ENCODE results near the gene PTPRH.

Gene PTPRH

DNA sequence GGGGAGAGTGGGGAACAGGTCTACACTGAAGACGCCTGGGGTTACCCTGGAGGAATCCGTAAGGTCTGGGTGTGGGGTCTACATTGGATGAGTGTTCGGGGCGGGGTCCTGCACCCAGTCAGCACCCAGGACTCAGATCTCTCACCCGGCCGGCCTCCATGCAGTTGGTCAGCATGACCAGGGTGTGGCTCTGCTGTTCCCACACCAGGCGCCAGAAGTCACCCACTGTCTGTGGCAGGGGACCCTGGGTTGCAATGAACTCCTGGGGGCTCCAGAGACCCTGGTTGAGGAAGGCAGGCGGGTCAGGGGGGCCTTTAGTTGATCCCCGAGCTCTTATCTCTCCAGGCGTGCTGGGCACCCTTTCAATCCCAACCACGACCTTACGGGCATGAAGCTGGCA is 23.2 kb downstream of the PTPRH start:
- in situ Hi-C loops (cut with HindIII; ENCODE audit: low sequenced_read_pairs): no loop called here

DNA sequence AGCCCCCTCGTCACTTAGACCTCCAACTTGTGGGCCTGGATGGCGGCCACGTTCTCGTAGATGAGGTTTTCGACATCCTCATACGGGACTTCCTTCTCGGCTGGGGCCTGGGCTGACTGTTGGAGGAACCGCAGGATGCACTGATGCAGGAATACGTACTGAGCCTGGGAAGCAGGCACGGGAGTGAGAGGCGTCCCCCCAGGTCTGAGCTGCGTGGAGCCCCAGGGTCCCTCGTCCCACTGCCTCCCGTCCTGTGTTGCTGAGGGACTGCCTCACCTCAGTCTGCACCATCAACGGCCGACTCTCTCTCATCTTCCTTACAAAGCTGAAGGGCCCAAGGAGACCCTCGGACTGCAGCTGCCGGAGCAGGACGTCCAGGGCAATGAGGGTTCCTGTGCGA is 27.6 kb downstream of the PTPRH start:
- in situ Hi-C loops (cut with HindIII; ENCODE audit: low sequenced_read_pairs): no loop called here

DNA sequence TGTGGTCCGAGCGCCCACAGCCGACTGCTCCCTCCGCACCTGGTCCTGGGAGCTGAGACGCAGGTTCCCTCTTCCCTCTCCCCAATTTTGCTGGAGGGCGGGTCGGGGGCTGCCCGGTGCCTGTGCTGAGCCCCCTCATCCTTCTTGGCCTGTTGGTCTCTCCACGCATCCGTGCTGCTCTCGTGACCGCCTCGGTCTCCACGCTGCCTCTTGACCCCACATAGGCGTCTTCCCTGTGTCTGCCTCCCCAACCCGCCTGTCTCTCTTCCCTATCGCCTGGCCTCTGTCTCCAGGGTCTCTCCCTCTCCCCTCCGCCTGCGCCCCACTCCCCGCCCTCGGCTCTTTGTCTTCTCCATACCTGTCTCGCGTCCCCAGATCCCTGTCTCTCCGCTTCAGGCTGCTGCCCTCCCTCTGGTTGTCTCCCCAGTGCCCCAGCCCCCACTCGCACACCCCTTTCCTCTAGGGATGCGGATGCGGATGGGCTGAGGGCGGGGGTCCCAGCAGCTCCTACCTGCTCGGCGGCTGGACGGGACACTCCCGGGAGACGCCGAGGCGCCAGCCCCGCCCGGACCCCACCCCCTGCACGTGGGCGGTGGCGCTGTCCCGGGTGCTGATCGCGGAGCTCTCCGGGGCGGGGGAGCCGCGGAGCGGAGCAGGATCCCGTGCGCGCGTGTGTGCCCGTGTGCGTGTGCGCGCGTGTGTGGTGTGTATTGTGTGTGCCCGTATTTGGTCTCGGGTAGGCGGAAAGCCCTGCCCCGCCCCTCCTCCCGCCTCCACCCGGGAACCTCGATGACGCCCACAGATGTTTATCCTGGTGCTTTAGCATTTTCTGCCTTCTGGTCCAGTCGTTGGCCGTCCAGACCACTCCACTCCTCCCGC is 29.5 kb downstream of the PTPRH start, which contains the start of gene SYT5:
Gene SYT5 (minus strand): TSS at position 684 of the 879 bp plus-strand sequence. CDS start 1,248 bp downstream, outside the sequence.
- in situ Hi-C loops (cut with HindIII; ENCODE audit: low sequenced_read_pairs): loop anchor here (10.0 kb wide), 1 partner anchor 295 kb away; the partner anchor contains the start of gene ZNF628

DNA sequence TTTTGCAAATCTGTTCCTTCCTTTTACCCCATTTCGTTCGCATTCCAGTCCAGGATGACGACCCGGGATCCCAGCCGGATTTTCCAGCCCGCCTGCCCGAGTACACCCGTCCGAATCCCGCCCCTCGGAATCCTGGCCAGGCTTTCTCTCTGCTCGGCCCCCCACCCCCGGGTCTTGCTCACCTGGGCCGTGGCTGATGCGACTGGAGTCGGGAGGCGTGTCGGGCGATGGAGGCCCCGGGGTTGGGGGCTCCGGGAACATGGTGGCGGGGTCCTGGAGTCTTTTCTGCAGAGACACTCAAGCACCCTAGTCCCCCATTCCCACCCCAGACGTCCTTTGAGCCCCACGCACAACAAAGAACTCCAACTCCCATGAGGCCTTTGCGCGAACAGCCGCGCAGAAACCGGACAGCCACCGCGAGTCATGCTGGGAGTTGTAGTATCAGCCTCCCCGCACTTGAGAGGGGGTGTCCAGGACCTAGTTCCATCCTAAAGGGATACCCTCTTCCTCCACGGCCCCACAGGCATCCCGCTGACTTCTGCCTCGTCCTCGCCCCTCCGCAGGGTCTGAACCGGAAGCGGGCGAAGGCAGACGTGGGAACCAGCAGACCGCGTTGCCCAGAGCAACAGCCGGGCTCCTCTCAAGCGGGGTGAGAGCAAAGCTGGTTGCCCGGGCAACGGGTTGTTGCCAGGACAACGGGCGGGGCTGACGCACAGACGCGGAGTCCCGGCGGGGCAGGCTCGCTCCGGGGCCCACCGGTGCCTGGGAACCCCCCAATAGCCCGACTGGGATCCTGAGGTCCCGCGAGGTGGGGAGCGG is 30.3 kb downstream of the PTPRH start:
- in situ Hi-C loops (cut with HindIII; ENCODE audit: low sequenced_read_pairs): loop anchor here (10.0 kb wide), 1 partner anchor 296 kb away; the partner anchor contains the start of gene ZNF628

DNA sequence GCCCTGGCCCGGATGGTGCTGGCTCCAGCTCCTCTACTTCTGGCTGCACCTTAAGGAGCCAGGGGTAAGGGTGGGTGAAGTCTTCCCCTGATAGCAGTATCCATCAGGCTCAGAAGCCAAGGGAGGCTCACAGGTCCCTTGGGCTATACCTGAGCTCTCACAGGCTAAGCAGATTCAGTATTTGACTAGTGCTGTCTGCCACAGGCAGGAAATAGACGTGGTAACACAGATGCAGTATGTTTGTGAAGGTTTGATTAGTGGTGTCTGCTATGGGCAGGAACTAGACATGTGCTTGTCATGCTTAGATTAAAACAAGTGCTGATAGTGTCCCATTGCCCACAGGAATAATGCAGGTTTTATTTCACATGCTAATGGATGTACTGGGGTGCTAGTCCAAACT is 33.2 kb downstream of the PTPRH start:
- in situ Hi-C loops (cut with HindIII; ENCODE audit: low sequenced_read_pairs): loop anchor here (10.0 kb wide), 1 partner anchor 299 kb away; the partner anchor contains the start of gene ZNF628

DNA sequence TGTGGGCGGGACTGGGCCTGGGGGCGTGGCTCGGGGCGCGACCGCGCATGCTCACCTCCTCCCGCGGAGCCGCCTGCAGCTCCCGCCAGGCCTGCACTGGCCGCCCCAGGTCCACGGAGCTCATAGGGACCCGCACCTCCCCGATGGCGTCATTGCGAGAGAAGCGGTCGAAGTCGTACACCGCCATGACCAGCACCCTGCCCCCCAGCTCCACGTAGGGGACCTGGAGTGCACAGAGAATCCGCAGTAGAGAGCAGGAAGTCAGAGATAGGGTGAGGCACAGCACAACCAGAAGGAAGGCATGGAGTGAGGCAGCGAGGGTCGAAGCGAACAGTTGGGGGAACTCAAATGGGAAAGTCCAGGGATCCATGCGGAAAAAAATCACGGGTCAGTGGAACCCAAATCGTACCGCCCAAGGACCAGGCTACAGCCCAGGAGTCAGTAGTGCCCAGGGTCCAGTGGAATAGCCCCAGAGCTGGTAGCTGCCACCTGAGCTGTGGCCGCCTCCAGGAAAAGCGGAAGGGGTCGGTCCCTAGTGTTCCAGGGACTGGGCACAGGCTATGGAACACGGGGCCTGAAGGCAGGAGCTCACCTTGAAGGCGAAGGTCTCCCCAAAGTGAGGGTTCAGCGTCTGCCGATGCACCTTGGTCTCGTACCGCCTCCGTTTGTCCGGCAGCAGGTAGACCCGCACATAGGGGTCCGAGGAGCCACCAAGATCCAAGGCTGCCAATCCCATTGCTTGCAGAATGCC is 34.0 kb downstream of the PTPRH start:
- in situ Hi-C loops (cut with HindIII; ENCODE audit: low sequenced_read_pairs): loop anchor here (10.0 kb wide), 1 partner anchor 300 kb away; the partner anchor contains the start of gene ZNF628

DNA sequence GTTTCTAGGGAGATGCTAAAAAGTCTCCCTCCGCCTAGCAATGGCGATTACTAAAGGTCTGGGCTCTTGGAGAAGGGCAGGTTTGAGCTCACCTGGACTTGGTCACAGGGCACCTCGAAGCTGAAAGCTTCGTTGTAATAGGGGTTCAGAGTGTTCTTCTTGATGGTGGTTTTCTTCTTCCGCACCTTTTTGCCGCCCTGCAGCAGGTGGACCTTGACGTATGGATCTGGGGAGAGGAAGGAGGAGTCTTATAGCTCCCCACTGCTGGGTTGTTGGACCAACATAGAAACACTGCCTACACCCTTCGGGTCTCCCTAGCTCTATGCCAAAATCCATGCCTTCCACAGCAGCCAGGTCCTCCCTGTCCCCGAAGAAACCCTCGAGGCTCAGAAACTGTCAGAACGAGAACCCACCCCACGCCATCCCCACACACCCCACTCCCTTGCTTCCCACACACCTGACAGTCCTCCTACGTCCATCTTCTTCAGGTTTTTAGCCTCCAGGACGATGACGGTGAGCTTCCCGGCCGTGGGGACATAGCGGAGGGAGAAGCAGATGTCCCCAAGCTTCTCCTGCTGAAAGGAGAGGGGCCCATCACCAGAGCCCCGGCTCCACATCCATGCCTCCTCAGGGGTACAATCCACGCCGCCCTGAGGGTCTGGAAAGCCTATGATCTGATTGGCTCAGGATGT is 34.7 kb downstream of the PTPRH start:
- in situ Hi-C loops (cut with HindIII; ENCODE audit: low sequenced_read_pairs): loop anchor here (5.0 to 10.0 kb wide), 8 partner anchors 58 to 338 kb away; partner anchors contain the start of gene ZNF628

DNA sequence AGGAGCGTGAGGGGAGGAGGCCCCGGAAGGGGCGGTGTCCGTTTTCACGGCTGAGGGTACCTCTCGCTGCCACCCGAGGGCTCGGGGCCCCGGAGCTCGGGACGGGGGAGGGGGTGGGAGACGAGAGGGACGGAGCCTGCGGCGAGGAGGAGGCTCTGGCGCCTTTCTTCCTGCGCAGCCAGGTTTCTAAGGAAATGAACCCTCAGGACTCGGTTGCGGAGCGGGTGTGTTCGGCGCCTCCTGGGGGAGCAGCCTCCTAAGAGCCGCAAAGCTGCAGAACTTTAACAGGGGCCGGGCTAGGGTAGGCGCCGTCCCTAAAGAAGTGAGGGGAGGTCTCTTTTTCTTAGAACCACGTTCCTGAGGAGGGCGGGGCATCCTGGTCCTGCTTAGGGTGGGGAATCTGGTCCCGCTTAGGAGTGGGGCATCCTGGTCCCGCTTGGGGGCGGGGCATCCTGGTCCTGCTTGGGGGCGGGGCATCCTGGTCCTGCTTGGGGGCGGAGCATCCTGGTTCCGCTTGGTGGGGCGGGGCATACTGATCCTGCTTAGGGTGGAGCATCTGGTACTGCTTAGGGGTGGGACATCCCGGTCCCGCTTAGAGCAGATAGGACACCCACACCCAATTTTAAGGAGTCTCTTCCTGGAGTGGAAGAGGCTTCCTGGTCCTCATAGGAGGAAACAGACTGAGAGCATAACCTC is 35.4 kb downstream of the PTPRH start:
- in situ Hi-C loops (cut with HindIII; ENCODE audit: low sequenced_read_pairs): loop anchor here (5.0 to 10.0 kb wide), 8 partner anchors 58 to 338 kb away; partner anchors contain the start of gene ZNF628

DNA sequence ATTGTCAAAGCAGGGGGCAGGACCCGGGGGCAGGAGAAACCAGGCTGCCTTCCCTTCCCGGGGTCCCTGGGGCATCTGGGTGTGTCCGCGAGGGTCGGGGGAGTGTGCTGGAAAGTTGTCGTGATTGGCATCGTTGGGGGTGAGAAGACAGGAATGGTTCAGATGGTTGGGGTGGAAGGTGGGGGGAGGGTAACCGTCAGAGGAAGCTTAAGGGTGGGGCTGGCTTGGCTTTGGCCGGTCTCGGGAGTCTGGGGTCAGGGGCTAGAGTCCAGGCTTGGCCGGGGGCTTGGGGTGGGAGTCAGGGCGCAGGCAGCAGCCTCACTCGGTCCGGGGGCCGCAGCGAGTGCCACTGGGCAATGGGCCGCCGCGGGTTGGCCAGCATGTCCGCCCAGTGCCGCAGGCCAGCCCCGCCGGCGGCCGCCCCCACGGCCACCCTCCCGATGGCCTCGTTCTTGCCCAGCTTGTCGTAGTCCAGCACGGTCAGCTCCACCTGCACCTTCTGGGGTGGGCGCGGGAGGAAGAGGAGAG is 36.1 kb downstream of the PTPRH start:
- in situ Hi-C loops (cut with HindIII; ENCODE audit: low sequenced_read_pairs): loop anchor here (5.0 to 10.0 kb wide), 8 partner anchors 59 to 339 kb away; partner anchors contain the start of gene ZNF628

DNA sequence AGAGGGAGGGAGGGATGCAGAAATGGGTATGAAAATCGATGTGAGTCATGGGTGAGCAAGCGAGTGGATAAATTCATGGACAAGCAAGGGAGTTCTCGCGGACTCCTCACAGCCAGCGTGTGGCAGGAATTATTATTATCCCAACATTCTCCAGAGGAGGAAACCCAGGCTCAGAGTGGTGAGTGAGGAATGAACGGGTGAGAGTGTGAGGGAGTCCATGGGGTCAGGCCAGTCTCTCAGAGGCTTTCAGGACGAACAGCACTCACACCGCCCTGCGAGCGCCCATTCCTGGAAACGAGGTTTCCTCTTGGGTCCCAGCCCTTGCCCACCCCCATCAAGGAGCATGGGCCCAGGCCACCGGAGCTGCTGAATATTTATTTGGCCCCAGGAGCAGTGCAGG is 36.6 kb downstream of the PTPRH start:
- in situ Hi-C loops (cut with HindIII; ENCODE audit: low sequenced_read_pairs): loop anchor here (5.0 to 10.0 kb wide), 8 partner anchors 60 to 340 kb away; partner anchors contain the start of gene ZNF628

DNA sequence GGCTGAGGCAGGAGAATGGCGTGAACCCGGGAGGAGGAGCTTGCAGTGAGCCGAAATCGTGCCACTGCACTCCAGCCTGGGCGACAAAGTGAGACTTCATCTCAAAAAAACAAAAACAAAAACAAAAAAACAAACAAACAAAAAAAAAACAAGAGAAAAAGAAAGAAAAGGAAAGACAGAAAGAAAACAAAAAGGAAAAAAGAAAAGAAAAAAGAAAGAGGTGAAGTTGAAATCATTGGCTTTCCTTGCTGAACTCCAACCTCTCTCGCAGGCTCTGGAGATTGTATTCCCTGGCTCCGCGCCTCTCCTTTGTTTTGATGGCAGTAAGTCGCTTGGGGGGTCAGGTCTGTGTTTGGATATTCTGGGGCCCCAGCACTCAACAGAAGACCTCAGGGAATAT is 37.0 kb downstream of the PTPRH start:
- in situ Hi-C loops (cut with HindIII; ENCODE audit: low sequenced_read_pairs): loop anchor here (5.0 to 10.0 kb wide), 8 partner anchors 60 to 340 kb away; partner anchors contain the start of gene ZNF628

DNA sequence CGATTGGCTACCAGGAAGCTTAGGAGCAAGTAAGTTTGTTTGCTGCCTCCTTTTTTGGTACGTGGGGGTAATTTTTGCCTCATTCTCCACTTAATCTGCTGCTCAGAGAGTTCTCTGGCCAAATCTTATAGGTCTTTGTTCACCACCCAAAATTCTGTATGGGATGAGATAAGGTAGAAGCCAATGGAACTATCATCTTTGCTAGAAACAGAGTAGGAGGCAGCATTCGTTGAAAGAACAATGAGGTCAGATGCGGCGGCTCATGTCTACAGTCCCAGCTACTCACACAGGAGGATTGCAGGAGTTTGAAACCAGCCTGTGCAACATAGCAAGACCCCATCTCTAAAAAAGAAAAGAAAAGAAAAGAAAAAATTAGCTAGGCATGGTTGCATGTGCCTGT is 37.9 kb downstream of the PTPRH start:
- in situ Hi-C loops (cut with HindIII; ENCODE audit: low sequenced_read_pairs): loop anchor here (5.0 to 10.0 kb wide), 8 partner anchors 59 to 341 kb away; partner anchors contain the start of gene ZNF628

DNA sequence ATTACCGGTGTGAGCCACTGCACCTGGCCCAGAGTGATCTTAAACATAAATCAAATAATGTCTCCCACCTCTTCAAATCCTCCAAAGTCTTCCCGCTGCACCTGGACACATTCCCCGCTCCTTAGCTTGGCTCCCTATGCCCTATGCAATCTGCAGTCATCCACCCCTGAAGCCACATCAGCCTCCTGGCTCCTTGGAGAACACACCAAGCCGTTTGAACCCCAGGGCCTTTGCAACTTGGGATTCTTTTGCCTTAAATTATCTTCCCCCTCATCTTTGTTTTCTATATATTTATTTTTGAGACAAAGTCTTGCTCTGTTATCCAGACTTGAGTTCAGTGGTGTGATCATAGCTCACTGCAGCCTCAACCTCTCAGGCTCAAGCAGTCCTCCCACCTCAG is 40.2 kb downstream of the PTPRH start:
- in situ Hi-C loops (cut with HindIII; ENCODE audit: low sequenced_read_pairs): no loop called here

DNA sequence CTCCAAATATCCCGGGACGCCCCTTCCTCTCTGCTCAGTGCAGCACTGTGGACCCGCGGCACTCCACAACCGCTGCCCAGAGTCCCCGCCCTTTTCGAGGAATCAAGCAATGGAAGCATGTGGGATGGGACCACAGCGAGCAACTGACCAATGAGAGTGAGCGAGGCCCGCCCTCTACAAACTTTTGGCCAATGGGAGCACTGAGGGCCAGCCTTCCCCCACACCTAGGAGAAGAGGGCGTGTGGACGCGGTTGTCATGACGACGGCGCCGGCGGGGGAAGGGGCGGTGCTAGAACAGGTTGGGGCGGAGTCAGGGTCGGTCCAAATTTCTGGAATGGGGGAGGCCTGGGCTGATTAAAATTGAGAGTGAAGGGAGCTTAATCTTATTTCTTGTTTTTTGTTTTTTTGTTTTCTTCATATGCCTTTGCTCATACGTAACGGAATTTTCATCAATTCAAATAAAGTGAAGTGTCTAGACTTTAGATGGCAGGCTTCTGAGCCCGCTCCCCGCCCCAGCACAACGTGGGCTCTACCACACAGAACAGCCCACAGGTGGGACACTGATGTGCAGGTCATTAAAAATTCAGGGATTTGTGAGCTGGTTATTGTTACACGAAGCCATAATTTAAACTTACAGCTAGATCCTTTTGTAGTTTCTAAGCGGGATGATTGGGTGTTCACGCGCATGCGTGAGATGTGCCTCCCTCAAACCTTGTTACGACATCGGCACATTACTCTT is 42.6 kb downstream of the PTPRH start, which contains the start of gene DNAAF3:
Gene DNAAF3 (minus strand): TSS at position 84 of the 739 bp plus-strand sequence. CDS start 200 bp downstream, outside the sequence.
- in situ Hi-C loops (cut with HindIII; ENCODE audit: low sequenced_read_pairs): no loop called here

DNA sequence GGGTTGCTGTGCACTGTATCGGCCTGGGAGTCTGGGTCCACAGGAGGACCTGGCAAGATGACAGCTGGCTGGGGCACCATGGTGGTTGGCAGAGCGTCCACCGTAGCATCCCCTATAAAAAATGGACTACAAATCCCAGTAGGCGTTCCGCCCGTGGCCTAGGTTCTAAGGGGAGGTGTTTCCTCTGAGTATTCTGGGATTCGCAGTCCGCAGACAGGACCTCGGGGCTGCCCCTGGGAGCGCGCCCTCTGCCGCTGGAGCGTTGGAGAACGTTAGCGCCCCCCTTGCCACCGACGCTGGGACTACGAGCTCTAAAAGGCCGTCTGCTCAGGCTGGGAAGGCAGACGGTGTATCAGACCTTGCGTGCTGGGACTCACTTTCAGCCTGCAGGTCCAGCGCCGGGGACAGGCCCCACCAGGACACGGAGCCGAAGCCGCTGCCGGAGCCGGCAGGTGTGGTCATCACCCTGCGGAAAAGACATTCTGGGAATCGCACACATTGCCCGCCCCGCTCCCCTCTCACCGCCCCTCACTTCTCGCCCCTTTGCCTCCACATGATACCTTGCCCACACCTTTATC is 43.3 kb downstream of the PTPRH start:
- in situ Hi-C loops (cut with HindIII; ENCODE audit: low sequenced_read_pairs): no loop called here

DNA sequence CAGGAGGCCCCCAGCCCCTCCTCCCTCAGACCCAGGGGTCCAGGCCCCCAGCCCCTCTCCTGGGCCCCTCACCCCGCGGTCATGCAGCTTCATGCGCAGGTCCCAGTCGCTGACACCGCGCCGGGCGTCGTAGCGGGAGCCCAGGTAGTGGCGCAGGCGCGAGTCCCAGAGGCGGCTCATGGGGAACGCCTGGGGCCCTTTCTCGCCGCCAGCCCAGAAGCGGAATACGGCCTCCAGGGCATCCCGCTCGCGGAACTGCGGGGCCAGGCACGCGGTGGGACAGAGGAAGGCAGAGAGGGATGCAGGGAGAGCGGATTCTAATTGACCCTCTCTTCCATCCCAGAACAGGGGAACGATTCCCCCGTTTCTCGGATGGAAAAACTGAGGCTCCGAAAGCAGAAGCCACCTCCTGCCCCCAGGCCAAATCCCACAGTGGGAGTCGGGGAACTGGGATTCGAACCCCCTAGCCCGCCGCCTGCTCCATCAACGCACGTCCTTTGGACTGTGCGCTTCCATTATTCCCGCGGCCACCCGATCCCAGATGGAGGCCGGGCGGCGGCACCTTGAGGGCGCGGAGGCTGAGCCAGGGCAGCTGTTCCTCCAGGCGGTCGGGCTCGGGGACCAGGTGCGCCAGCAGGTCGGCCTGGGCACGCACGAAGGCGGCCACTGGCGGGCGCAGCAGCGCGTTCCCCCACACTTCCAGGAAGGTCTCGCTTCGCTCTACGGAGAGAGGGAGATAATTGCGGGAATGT is 47.6 kb downstream of the PTPRH start:
- in situ Hi-C loops (cut with HindIII; ENCODE audit: low sequenced_read_pairs): no loop called here

DNA sequence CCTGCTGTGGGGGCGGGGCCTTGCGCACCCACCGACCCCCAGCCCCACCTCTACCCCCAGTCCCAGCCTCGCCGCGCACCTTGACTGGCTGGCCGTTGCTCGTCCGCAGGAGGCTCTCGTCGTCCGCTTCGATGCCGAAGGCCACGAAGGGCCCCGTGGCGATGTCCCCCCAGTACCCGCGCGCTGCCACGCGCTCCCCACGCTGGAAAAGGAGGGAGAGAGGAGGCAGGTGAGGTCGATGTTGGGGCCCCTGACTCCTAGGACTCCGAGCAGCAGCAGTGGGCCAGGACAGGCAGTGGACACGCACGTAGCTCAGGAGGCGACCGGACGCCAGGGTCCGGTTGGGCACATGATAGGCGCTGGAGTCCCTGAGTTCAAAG is 48.3 kb downstream of the PTPRH start:
- in situ Hi-C loops (cut with HindIII; ENCODE audit: low sequenced_read_pairs): no loop called here
